HepG2 (cell line): Measurements from ENCODE around the gene IQCC. TPM values are rescaled to one million over a fixed set of nuclear protein-coding genes. Genes with fewer than 3 reads are reported as not detected.

Experiments
- AKAP8 ChIP-seq: sonication (generic); formaldehyde crosslinking; IDR thresholded peaks from 2 replicates; pipeline ENCODE4 v1.5.1; 2020; ENCODE audit warnings: mild to moderate bottlenecking, missing genetic modification reagents
- SIX1 ChIP-seq: sonication (generic); formaldehyde crosslinking; IDR thresholded peaks from 2 replicates; pipeline ENCODE4 v1.4.0; 2020; ENCODE audit warnings: missing genetic modification reagents, borderline replicate concordance
- XRCC5 ChIP-seq: fragments of 200-400 bp; formaldehyde crosslinking; optimal IDR thresholded peaks from 2 replicates; pipeline ENCODE3; 2017; ENCODE audit warnings: mild to moderate bottlenecking, low read length
- ZHX1 ChIP-seq: sonication (generic); formaldehyde crosslinking; IDR thresholded peaks from 2 replicates; pipeline ENCODE4 v1.8.1; 2022; ENCODE audit warnings: low read depth, mild to moderate bottlenecking, missing genetic modification reagents
- ZNF770 ChIP-seq: sonication (generic); formaldehyde crosslinking; IDR thresholded peaks from 2 replicates; pipeline ENCODE4 v1.5.0; 2020; ENCODE audit warnings: mild to moderate bottlenecking, missing genetic modification reagents
- ZNF790 ChIP-seq: sonication (generic); formaldehyde crosslinking; IDR thresholded peaks from 2 replicates; pipeline ENCODE4 v1.8.0; 2022; ENCODE audit warnings: missing genetic modification reagents, mild to moderate bottlenecking, borderline replicate concordance
- polyA plus RNA-seq, 8 experiments: library from polyadenylated mRNA; depleted of rRNA in 3 of 8; stranded (reverse) in 7 of 8; unstranded in 1 of 8; fragments of >200 nt; fragmentation: Illumina TruSeq in 4 of 8; extraction: Trizol in 4 of 8; gene quantifications; 2 replicates each; pipeline versions ENCODE4 v1.2.1 to v1.2.3, GENCODE V29; 2011 to 2016; ENCODE audit warnings: low read depth in 4 of 8, missing spikeins in 1 of 8, mixed read lengths in 1 of 8; ENCODE audit not compliant: insufficient read depth in 1 of 8
- total RNA-seq, 5 experiments: library from RNA; depleted of rRNA; stranded (reverse); fragments of >200 nt; fragmentation: Illumina TruSeq; extraction: Trizol; gene quantifications; 2 replicates each; pipeline ENCODE4 v1.2.3, GENCODE V29; 2016; ENCODE audit warnings: low read depth in 1 of 5

IQCC gene
- total and polyA plus RNA-seq, 2 of the 13 experiments (the other 11 are each of a cell fraction or from before 2014, with no cell fraction given): 1.7 to 3.0 TPM

GRCh38 chr1:32249831-32250525 lies 44.5 kb downstream of the IQCC start (continued):
- peak; percentile 36; the same call in 1 of the 2 replicates for TF ChIP-seq ZHX1 (CRISPR knock-in tag)
- peak; percentile 46 for TF ChIP-seq XRCC5
- peak; percentile 54; the same call in 1 of the 2 replicates for TF ChIP-seq AKAP8 (CRISPR knock-in tag)
- 0 out of 2 replicates have a peak, but pooled peaks have one; percentile 35 for TF ChIP-seq ZNF770 (CRISPR knock-in tag)
- 0 out of 2 replicates have a peak, but pooled peaks have one; percentile 23 for TF ChIP-seq ZNF790 (CRISPR knock-in tag)
- no peak for TF ChIP-seq SIX1 (CRISPR knock-in tag)
